Activated CD4-positive, alpha-beta T cell treated with anti-CD3 and anti-CD28 coated beads, Interleukin-2, amount 10 ng/mL, durations not matched to agents 24 days and 14 days (primary cell): ENCODE measurements around the gene NRXN3. TPM values are rescaled to one million over a fixed set of nuclear protein-coding genes. Genes with fewer than 3 reads are reported as not detected.

Experiments used
- DNase-seq: peaks from one replicate; pipeline ENCODE4 v3.0.0; 2022
- H3K27ac Mint-ChIP-seq: one replicate; pipeline ENCODE4 v1.8.0; 2022; ENCODE audit warnings: mild to moderate bottlenecking, mixed read lengths
- H3K27me3 Mint-ChIP-seq: one replicate; pipeline ENCODE4 v1.8.0; 2022; ENCODE audit warnings: mixed read lengths
- H3K36me3 Mint-ChIP-seq: one replicate; pipeline ENCODE4 v1.8.0; 2022; ENCODE audit warnings: low read depth, mild to moderate bottlenecking, mixed read lengths
- H3K4me1 Mint-ChIP-seq: one replicate; pipeline ENCODE4 v1.8.0; 2021; ENCODE audit warnings: mixed read lengths
- H3K4me3 Mint-ChIP-seq: one replicate; pipeline ENCODE4 v1.8.0; 2022; ENCODE audit warnings: mild to moderate bottlenecking, moderate library complexity, mixed read lengths
- H3K9me3 Mint-ChIP-seq: one replicate; pipeline ENCODE4 v1.8.0; 2021; ENCODE audit warnings: mixed read lengths
- intact Hi-C: fragments of 100-400 bp; cut with micrococcal nuclease; formaldehyde crosslinking; loops from one replicate; pipeline ENCODE4 v1.15.1; 2023
- total RNA-seq: library from RNA; stranded (reverse); gene quantifications from 2 replicates; pipeline ENCODE4 v1.2.3, GENCODE V29; 2022

Gene NRXN3
- total RNA-seq, 1 donor from 2014 or later: not detected

GRCh38 chr14:79510659-79511058 lies 1340.5 kb downstream of the NRXN3 start:
- Mint-ChIP-seq H3K27ac (no peak overlapping the region), H3K27me3 (no peaks in the 10 kb centered on the region), H3K9me3 (peaks cover 4% of the 10 kb centered on the region), H3K36me3 (no peaks in the 10 kb centered on the region), H3K4me3 (no peak overlapping the region), H3K4me1 (no peaks in the 10 kb centered on the region)
- intact Hi-C loops: no loop called here
- DNase-seq: no peak

GRCh38 chr14:79511146-79511545 lies 1341.0 kb downstream of the NRXN3 start:
- no peak for DNase-seq
- Mint-ChIP-seq H3K4me3 (no peak overlapping the region), H3K27me3 (no peaks in the 10 kb centered on the region), H3K27ac (no peak overlapping the region), H3K9me3 (peaks cover 4% of the 10 kb centered on the region), H3K4me1 (no peaks in the 10 kb centered on the region), H3K36me3 (no peaks in the 10 kb centered on the region)
- intact Hi-C loops: no loop called here

GRCh38 chr14:79513446-79513845 lies 1343.3 kb downstream of the NRXN3 start:
- intact Hi-C loops: no loop called here
- peaks cover 4% of the 10 kb centered on the region for H3K9me3 Mint-ChIP-seq
- no peaks in the 10 kb centered on the region for H3K4me1 Mint-ChIP-seq
- DNase-seq: no peak
- H3K4me3 Mint-ChIP-seq: no peak overlapping the region
- no peak overlapping the region for H3K27ac Mint-ChIP-seq
- H3K36me3 Mint-ChIP-seq: no peaks in the 10 kb centered on the region
- no peaks in the 10 kb centered on the region for H3K27me3 Mint-ChIP-seq

- H3K4me3 Mint-ChIP-seq: no peak overlapping the region
- H3K4me1 Mint-ChIP-seq: no peaks in the 10 kb centered on the region
- intact Hi-C loops: no loop called here
- DNase-seq: no peak
- no peaks in the 10 kb centered on the region for H3K36me3 Mint-ChIP-seq
- H3K9me3 Mint-ChIP-seq: peaks cover 4% of the 10 kb centered on the region
- no peaks in the 10 kb centered on the region for H3K27me3 Mint-ChIP-seq
- no peak overlapping the region for H3K27ac Mint-ChIP-seq
Measured at GRCh38 chr14:79514700-79515099, 1344.5 kb downstream of the NRXN3 start.

GRCh38 chr14:79515158-79515557 lies 1345.0 kb downstream of the NRXN3 start:
- intact Hi-C loops: no loop called here
- Mint-ChIP-seq H3K36me3 (no peaks in the 10 kb centered on the region), H3K9me3 (peaks cover 2% of the 10 kb centered on the region), H3K4me3 (no peak overlapping the region), H3K27ac (no peak overlapping the region), H3K4me1 (no peaks in the 10 kb centered on the region), H3K27me3 (no peaks in the 10 kb centered on the region)
- DNase-seq: no peak

- Mint-ChIP-seq H3K27ac (no peak overlapping the region), H3K4me3 (no peak overlapping the region), H3K27me3 (no peaks in the 10 kb centered on the region), H3K36me3 (no peaks in the 10 kb centered on the region), H3K9me3 (no peaks in the 10 kb centered on the region), H3K4me1 (no peaks in the 10 kb centered on the region)
- no peak for DNase-seq
- intact Hi-C loops: no loop called here
Measured at GRCh38 chr14:79516009-79516408, 1345.8 kb downstream of the NRXN3 start.

- Mint-ChIP-seq H3K36me3 (no peaks in the 10 kb centered on the region), H3K4me1 (no peaks in the 10 kb centered on the region), H3K9me3 (peaks cover 7% of the 10 kb centered on the region), H3K4me3 (no peak overlapping the region), H3K27ac (no peak overlapping the region), H3K27me3 (no peaks in the 10 kb centered on the region)
- no peak for DNase-seq
- intact Hi-C loops: no loop called here
Measured at GRCh38 chr14:79525416-79525815, 1355.2 kb downstream of the NRXN3 start.

- Mint-ChIP-seq H3K36me3 (no peaks in the 10 kb centered on the region), H3K4me1 (no peaks in the 10 kb centered on the region)
Measured at GRCh38 chr14:79528828-79529416, 1358.7 kb downstream of the NRXN3 start.

GRCh38 chr14:79530555-79530954 lies 1360.4 kb downstream of the NRXN3 start:
- no peaks in the 10 kb centered on the region for H3K4me1 Mint-ChIP-seq
- H3K36me3 Mint-ChIP-seq: no peaks in the 10 kb centered on the region
- no peak overlapping the region for H3K27ac Mint-ChIP-seq
- H3K4me3 Mint-ChIP-seq: no peak overlapping the region
- no peak for DNase-seq
- H3K9me3 Mint-ChIP-seq: peaks cover 3% of the 10 kb centered on the region
- intact Hi-C loops: no loop called here
- H3K27me3 Mint-ChIP-seq: no peaks in the 10 kb centered on the region

More at GRCh38 chr14:79528828-79529416, 1358.7 kb downstream of the NRXN3 start:
- no peak for DNase-seq
- intact Hi-C loops: no loop called here
- no peaks in the 10 kb centered on the region for H3K27me3 Mint-ChIP-seq
- H3K4me3 Mint-ChIP-seq: no peak overlapping the region
- H3K9me3 Mint-ChIP-seq: no peaks in the 10 kb centered on the region
- no peak overlapping the region for H3K27ac Mint-ChIP-seq

GRCh38 chr14:79534703-79535353 lies 1364.7 kb downstream of the NRXN3 start:
- no peak for DNase-seq
- Mint-ChIP-seq H3K27me3 (no peaks in the 10 kb centered on the region), H3K27ac (no peak overlapping the region), H3K9me3 (peaks cover 3% of the 10 kb centered on the region), H3K36me3 (no peaks in the 10 kb centered on the region), H3K4me1 (no peaks in the 10 kb centered on the region), H3K4me3 (no peak overlapping the region)
- intact Hi-C loops: no loop called here

GRCh38 chr14:79540394-79540793 lies 1370.2 kb downstream of the NRXN3 start:
- intact Hi-C loops: no loop called here
- Mint-ChIP-seq H3K4me3 (no peak overlapping the region), H3K4me1 (no peaks in the 10 kb centered on the region), H3K27me3 (no peaks in the 10 kb centered on the region), H3K36me3 (no peaks in the 10 kb centered on the region), H3K9me3 (no peaks in the 10 kb centered on the region), H3K27ac (no peak overlapping the region)
- no peak for DNase-seq

GRCh38 chr14:79542121-79542520 lies 1371.9 kb downstream of the NRXN3 start:
- H3K9me3 Mint-ChIP-seq: no peaks in the 10 kb centered on the region
- no peak overlapping the region for H3K27ac Mint-ChIP-seq
- H3K27me3 Mint-ChIP-seq: no peaks in the 10 kb centered on the region
- no peak overlapping the region for H3K4me3 Mint-ChIP-seq
- no peaks in the 10 kb centered on the region for H3K4me1 Mint-ChIP-seq
- H3K36me3 Mint-ChIP-seq: no peaks in the 10 kb centered on the region
- no peak for DNase-seq
- intact Hi-C loops: no loop called here

- Mint-ChIP-seq H3K27me3 (no peaks in the 10 kb centered on the region), H3K9me3 (no peaks in the 10 kb centered on the region), H3K36me3 (no peaks in the 10 kb centered on the region), H3K4me1 (no peaks in the 10 kb centered on the region), H3K27ac (no peak overlapping the region), H3K4me3 (no peak overlapping the region)
- intact Hi-C loops: no loop called here
- no peak for DNase-seq
Measured at GRCh38 chr14:79543348-79543747, 1373.2 kb downstream of the NRXN3 start.

GRCh38 chr14:79543967-79544697 lies 1374.0 kb downstream of the NRXN3 start:
- Mint-ChIP-seq H3K27me3 (no peaks in the 10 kb centered on the region), H3K4me3 (no peak overlapping the region)

More at GRCh38 chr14:79543967-79544697, 1374.0 kb downstream of the NRXN3 start:
- Mint-ChIP-seq H3K36me3 (no peaks in the 10 kb centered on the region), H3K4me1 (no peaks in the 10 kb centered on the region), H3K9me3 (no peaks in the 10 kb centered on the region), H3K27ac (no peak overlapping the region)
- intact Hi-C loops: no loop called here
- DNase-seq: no peak
